Adrenal gland (tissue), 5 donors: ENCODE measurements around the gene SMAD4.

ENCODE experiments used
- POLR2A ChIP-seq, 2 donors: fragments of 450-650 bp; IDR thresholded peaks; one replicate each; pipeline ENCODE4 v1.6.1; 2017; ENCODE audit warnings: antibody characterized with exemption in 2 of 2, mild to moderate bottlenecking in 2 of 2, moderate library complexity in 1 of 2
- TF ChIP-seq, protein P1 (sequence below), 6 experiments: fragments of 450-650 bp in 4 of 6; fragments of 200-600 bp in 2 of 6; sonication (generic) in 1 of 6; IDR thresholded peaks; 1 replicate in 5 of 6; 2 replicates in 1 of 6; pipeline versions ENCODE4 v1.5.1 to v1.8.0; 2016 to 2021; ENCODE audit warnings: antibody characterized with exemption in 6 of 6, mild to moderate bottlenecking in 2 of 6, moderate library complexity in 1 of 6
- donor health status: DM: no; HTN: no; CAD: no.

DNA sequence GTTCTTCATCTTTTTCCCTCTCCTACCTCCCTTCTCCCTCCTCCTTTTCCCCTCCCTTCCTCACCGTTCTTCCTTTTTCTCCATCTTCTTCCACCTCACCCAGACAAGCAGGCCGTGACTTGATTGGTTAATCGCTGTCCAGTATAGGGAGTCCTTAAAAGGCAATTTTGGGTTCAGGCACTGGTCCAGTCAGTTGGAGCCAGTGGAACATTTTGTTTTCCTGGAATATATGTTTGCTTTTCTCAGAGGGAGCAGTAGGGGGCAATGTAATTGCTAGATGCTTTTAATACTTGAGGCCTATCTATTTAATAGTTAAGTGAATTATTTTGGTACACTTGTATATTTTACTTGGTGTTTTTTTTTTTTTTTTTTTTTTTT, 47.2 kb upstream of the SMAD4 start:
- TF ChIP-seq, protein P1, sequence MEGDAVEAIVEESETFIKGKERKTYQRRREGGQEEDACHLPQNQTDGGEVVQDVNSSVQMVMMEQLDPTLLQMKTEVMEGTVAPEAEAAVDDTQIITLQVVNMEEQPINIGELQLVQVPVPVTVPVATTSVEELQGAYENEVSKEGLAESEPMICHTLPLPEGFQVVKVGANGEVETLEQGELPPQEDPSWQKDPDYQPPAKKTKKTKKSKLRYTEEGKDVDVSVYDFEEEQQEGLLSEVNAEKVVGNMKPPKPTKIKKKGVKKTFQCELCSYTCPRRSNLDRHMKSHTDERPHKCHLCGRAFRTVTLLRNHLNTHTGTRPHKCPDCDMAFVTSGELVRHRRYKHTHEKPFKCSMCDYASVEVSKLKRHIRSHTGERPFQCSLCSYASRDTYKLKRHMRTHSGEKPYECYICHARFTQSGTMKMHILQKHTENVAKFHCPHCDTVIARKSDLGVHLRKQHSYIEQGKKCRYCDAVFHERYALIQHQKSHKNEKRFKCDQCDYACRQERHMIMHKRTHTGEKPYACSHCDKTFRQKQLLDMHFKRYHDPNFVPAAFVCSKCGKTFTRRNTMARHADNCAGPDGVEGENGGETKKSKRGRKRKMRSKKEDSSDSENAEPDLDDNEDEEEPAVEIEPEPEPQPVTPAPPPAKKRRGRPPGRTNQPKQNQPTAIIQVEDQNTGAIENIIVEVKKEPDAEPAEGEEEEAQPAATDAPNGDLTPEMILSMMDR (IDR thresholded peaks at IDR 0.05) = no peak
- TF ChIP-seq POLR2A (IDR thresholded peaks at IDR 0.05) = no peak
